Measurements from ENCODE around the gene CAMK2G.
"Not testable (repeated sequence)": the region's sequence is repeated elsewhere in the genome, so short reads cannot be mapped to it uniquely, and the experiment has no call there.

CAMK2G gene

GRCh38 chr10:73788864-73789658 lies 85.3 kb downstream of the CAMK2G start:
- no peak for DNase-seq

- not testable (repeated sequence) for DNase-seq
These were observed 87.1 kb downstream of the CAMK2G start for GRCh38 chr10:73787031-73787800.

- no peak for DNase-seq
These were observed 87.9 kb downstream of the CAMK2G start for GRCh38 chr10:73786512-73786885.

- DNase-seq = peak; percentile 44
These were observed 88.4 kb downstream of the CAMK2G start for GRCh38 chr10:73785721-73786511.

- DNase-seq = peak; percentile 75
These were observed 89.1 kb downstream of the CAMK2G start, which contains the start of gene ZSWIM8 for GRCh38 chr10:73785211-73785720. Gene ZSWIM8 (plus strand): TSS chr10:73785606. CDS start chr10:73785879, 273 bp downstream.

DNA sequence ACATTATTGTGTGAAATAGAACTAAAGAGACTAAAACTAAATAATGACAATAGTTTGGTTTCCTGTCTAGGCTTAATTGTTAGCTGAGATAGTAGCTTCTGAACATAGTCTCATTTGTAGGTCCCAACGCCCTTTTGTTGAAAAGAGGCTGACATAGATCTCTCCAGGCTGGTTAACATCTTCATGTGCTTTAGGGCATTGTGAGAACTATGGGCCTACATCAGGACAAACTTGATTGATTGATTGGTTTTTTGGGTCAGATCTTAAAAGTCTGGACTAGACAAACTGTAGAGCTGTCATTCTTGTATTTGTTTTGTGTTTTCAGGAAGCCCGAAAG lies 91.6 kb downstream of the CAMK2G start:
- DNase-seq = no peak

GRCh38 chr10:73781879-73782748 lies 92.2 kb downstream of the CAMK2G start, which contains the start of gene CHCHD1:
Gene CHCHD1 (plus strand): TSS chr10:73782048. CDS start chr10:73782076, 28 bp downstream.
- peak; percentile 86 for DNase-seq

- DNase-seq = no peak
These were observed 92.8 kb downstream of the CAMK2G start for GRCh38 chr10:73781548-73781878.

DNA sequence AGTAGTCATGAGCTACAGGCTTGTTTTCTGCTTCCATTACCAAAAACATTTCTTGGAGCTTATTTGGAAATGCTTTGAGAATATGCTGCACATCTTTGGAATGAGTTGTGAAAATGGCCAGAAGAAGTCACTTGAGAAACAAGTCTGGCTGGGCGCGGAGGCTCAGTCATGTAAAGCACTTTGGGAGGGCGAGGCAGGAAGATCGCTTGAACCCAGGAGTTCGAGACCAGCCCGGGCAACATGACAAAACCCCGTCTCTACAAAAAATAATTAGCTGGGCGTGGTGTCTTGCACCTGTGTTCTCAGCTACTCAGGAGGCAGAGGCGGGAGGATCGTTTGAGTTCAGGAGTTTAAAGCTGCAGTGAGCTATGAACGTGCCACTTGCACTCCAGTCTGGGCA lies 93.4 kb downstream of the CAMK2G start:
- DNase-seq = no peak

DNA sequence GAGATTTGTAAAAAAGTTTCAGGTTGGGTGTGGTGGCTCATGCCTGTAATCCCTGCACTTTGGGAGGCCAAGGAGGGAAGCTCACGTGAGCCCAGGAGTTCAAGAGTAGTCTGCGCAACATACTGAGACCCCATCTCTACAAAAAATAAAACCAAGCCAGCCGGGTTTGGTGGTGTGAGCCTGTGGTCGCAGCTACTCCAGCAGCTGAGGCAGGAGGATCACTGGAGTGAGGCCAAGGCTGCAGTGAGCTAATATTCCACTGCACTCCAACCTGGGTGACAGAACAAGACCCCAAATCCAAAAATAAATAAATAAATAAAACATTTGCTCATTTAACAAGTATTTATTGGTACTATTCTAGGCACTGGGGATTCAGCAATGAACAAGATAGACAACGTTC lies 94.1 kb downstream of the CAMK2G start:
- DNase-seq = no peak

DNA sequence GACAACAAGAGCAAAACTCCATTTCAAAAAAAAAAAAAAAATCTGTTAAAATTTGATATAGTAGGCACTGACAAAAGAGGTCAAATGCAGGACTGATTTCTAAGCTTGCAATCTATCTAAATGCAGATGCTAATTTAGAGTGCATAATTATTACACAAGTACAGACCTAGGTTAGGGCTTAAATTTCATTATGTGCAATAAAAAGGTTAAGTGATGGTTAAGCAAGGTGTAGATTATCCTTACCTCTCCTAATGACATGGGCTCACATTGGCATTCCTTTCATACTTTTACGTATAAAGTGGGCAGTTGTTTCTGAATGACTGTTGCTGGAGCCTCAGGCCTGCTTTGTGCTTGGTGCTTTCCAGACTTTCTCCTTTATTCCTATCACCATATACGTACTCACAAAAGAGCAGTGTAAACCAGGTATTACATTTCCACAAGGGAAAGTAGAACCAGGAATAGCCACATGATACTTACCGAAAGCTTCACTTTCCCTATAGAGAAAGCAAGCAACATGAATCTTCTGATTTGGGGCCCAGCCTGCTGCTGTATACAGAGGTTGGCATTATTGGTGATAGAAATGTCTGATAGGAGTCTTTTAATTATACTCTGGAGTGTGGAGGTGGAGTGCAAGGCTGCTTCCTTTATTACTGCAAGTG lies 94.7 kb downstream of the CAMK2G start:
- DNase-seq = no peak

DNA sequence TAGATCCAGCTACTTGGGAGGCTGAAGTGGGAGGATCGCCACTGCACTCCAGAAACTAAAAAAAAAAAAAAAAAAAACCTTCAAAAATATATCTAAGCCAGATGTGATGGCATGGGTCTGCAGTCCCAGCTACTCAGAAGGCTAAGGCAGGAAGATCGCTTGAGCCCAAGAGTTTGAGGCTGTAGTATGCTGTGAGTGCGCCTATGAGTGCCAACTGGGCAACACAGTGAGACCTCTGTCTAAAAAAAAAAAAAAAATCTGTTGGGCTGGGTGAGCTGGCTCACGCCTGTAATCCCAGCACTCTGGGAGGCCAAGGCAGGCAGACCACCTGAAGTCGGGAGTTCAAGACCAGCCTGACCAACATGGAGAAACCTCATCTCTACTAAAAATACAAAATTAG lies 95.3 kb downstream of the CAMK2G start:
- no peak for DNase-seq

DNA sequence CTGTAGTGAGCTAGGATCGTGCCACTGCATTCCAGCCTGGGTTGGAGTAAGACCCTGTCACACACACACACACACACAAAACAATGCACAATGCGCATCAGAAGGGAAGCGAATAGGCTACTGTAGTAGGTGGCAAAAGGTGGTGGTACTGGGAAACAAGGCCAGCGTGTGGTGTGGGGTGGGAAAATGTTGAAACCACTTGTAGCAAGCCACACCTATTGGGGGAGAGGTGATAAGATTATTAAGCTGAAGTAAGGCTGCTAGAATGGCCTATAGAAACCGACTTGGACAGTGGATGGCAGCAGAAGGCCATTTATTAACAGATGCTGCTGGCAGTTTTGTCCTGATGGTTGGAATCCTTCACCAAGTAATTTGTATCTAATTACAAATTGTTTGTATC lies 99.7 kb downstream of the CAMK2G start:
- no peak for DNase-seq

DNA sequence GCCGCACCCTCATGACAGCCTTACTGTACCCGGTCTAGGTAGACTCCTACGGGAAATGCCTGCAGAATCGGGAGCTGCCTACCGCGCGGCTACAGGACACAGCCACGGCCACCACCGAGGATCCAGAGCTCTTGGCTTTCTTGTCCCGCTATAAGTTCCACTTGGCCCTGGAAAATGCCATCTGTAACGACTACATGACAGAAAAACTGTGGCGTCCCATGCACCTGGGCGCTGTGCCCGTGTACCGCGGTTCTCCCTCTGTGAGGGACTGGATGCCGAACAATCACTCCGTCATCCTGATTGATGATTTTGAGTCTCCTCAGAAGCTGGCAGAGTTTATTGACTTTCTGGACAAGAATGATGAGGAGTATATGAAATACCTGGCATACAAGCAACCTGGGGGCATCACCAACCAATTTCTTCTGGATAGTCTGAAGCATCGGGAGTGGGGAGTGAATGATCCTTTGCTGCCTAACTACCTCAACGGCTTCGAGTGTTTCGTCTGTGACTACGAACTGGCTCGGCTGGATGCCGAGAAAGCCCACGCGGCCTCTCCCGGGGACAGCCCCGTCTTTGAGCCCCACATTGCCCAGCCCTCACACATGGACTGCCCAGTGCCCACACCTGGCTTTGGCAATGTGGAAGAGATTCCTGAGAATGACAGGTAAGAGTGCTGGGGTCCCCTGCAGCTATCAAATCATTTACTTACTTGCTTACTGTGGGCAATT lies 101.0 kb downstream of the CAMK2G start:
- DNase-seq = no peak

- DNase-seq = peak; percentile 74
These were observed 101.8 kb downstream of the CAMK2G start for GRCh38 chr10:73772281-73773151.

GRCh38 chr10:73771722-73772280 lies 102.6 kb downstream of the CAMK2G start:
- peak; percentile 72 for DNase-seq

DNA sequence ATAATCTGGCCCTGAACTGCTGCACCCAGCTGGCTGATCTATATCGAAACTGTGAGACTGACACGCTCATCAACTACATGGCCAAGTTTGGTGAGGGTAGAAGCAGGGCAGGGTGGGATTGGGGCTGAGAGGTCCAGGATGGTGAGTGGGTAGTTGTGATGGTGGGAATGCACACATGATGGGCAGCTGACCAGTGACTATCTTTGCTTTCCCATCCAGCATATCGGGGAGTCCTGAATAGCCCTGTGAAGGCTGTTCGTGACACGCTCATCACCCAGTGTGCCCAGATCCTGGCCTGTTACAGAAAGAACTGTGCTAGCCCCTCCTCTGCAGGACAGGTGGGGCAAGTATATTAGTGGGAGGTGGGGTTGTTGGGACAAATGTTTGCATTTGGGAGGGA lies 105.0 kb downstream of the CAMK2G start:
- no peak for DNase-seq

DNA sequence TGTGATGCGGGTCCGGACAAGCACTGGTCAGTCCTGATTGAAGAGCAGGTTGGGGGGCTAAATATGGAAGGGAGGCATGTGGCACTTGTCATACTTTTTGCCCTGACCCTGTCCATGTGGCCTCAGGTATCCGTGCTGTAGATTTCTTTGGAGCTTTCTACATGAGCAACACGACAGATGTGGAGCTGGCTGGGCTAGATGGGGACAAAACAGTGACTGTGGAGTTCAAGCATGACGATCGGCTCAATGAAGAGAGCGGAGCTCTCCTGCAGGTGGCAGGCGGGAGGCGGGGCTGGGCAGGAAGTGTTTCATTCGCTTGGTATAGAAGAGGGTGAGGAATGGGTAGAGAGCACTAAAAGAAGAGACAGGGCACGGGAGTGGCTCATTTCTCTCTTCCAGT lies 105.5 kb downstream of the CAMK2G start:
- peak; percentile 34 for DNase-seq

DNA sequence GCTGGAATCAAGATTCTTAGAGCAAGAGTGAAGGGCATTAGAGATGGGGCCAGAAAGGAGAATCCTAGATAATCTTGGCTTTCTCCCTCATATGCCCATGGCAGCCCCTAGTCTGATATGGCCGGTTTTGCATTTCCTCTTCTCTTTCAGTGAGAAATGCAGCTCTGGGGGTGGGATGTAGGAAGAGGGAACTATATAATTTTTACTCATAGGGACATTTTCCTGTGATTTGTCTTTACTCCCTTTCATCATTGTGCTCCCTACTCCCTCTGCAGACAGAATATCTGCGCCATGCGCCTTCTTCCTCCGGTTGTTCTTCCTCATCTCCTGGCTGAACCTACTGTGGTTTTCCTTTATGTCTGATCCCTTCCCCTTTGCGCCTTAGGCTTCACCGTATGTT lies 109.3 kb downstream of the CAMK2G start:
- no peak for DNase-seq

GRCh38 chr10:73763343-73763742 lies 111.0 kb downstream of the CAMK2G start:
- DNase-seq = no peak
